AG10803 (cell line): ENCODE measurements around the gene PNLIPRP2.

Experiments used
- DNase-seq: peaks from one replicate; pipeline ENCODE4 v3.0.0; 2010; ENCODE audit warnings: low read depth
- H3K4me3 ChIP-seq: 2 replicates; pipeline ENCODE4 v1.5.1; 2011; ENCODE audit warnings: mild to moderate bottlenecking, low read length, control low read depth
- TF ChIP-seq, protein P1 (sequence below): conservative IDR thresholded peaks from 2 replicates; pipeline ENCODE4 v1.5.1; 2011; ENCODE audit warnings: mild to moderate bottlenecking, low read length, control low read depth, inconsistent platforms

PNLIPRP2 gene

DNA sequence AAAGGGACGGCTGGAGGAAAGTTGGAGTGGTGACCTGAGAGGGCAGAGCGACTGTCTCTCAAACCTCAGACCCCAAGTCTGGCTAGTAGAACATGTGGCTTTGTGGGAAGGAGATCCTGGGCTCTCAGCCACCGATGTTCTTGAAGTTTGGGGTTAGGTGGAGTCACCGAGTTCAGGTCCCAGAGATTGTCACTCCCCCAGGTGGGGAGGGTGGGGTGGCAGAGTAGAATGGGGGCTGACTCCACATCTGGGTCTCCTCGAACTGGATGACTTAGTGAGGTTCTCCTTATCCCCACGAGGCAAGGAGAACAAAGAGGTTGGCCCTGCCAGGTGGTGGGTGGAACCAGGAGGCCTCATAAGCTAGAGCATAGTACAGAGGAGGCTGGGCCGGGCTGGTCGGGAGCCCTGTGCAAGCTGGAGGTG lies 14.7 kb upstream of the PNLIPRP2 start:
- DNase-seq, result no peak
- TF ChIP-seq, protein P1, sequence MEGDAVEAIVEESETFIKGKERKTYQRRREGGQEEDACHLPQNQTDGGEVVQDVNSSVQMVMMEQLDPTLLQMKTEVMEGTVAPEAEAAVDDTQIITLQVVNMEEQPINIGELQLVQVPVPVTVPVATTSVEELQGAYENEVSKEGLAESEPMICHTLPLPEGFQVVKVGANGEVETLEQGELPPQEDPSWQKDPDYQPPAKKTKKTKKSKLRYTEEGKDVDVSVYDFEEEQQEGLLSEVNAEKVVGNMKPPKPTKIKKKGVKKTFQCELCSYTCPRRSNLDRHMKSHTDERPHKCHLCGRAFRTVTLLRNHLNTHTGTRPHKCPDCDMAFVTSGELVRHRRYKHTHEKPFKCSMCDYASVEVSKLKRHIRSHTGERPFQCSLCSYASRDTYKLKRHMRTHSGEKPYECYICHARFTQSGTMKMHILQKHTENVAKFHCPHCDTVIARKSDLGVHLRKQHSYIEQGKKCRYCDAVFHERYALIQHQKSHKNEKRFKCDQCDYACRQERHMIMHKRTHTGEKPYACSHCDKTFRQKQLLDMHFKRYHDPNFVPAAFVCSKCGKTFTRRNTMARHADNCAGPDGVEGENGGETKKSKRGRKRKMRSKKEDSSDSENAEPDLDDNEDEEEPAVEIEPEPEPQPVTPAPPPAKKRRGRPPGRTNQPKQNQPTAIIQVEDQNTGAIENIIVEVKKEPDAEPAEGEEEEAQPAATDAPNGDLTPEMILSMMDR, result no peak
- no peak overlapping the region for H3K4me3 ChIP-seq

- no peak overlapping the region for H3K4me3 ChIP-seq
- no peak for DNase-seq
- TF ChIP-seq, protein P1, result no peak
These were observed 13.4 kb upstream of the PNLIPRP2 start for GRCh38 chr10:116607336-116607735.

DNA sequence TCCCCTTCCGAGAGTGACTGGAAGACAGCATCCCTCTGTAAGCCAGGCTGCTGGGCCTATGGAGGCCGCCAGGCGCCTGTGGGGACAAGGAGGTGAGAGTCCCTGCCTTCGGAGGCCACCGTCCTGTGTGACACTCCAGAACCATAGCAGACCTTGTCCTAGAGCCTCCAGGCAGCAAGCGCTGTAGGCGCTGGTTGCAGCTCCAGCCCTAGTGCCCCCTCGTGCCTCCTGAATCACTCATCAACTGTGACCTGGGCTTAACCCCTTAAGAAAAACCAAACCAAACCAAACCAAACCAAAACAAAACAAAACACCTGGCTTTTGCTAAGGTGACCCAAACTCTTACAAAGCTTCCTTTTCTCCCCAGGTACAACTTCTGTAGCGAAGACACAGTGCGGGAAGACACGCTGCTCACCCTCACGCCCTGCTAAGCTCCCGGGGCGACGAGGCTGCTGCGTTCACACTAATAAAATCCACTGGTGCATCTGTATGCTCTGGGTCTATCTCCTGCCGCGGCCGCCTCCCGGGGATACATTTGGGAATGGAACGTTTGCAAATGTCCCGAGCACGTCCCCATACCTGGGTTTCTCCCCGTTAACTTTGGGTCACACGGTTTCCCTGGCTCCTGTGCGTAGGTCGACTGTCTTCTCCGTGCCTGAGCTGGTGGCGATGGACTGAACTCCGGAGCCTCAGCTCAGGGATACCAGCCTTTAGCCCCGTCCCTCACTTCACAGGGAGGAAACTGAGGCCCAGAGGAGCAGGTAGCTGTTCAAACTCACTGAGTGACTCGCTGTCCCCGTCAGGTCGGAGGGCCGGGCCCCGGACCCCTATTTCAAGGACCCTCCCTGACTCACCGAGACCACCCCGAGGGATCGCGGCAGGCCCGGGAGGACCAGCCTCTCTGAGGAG lies 11.8 kb upstream of the PNLIPRP2 start:
- DNase-seq, result no peak
- H3K4me3 ChIP-seq, result no peak overlapping the region
- TF ChIP-seq, protein P1, result no peak

GRCh38 chr10:116610443-116611152 lies 10.2 kb upstream of the PNLIPRP2 start:
- TF ChIP-seq, protein P1, result no peak
- DNase-seq, result no peak
- H3K4me3 ChIP-seq, result no peak overlapping the region

GRCh38 chr10:116611153-116611545 lies 9.6 kb upstream of the PNLIPRP2 start:
- DNase-seq, result no peak
- TF ChIP-seq, protein P1, result no peak
- H3K4me3 ChIP-seq, result no peak overlapping the region

DNA sequence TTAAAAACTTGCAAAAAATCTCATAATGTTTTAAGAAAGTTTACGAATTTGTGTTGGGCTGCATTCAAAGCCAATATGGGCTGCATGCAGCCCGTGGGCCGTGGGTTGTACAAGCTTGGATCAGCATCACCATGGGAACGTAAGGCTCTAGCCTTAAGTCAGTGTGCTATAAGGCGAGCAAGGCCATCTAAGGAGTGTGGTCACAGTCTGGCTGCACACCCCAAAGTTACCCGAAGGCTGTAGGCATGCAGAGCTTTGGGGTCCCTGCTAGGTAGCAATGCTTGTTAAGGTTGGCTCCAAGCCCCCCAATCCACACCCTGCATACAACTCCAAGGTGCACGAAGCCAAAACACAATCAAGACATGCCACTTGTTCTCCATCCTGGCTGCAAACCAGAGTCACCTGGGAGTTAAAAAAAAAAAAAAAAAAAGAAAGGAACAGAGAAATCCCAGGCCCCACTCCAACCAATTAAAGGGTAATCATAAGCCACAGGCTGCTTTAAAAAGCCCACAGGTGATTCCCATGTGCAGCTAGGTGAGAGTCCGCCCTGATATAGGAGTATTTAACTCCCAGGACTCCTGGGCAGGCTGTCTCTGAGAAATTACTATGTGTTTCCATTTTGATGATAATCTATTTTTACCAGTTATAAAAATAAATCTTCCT lies 8.5 kb upstream of the PNLIPRP2 start:
- DNase-seq, result no peak
- TF ChIP-seq, protein P1, result no peak
- no peak overlapping the region for H3K4me3 ChIP-seq
